GM19455 (cell line): ENCODE measurements around the gene ARRDC5.
A peak's percentile ranks its signal among the peaks of the same experiment; 100 is the strongest.
"Not testable (repeated sequence)": the region's sequence is repeated elsewhere in the genome, so short reads cannot be mapped to it uniquely, and the experiment has no call there.

Source experiments
- ATAC-seq: cut with Tn5 transposase; IDR thresholded peaks from one replicate; pipeline ENCODE4 v1.9.1; 2021; ENCODE audit not compliant: unreplicated experiment

The ARRDC5 gene

GRCh38 chr19:4871711-4872110 lies 31.0 kb downstream of the ARRDC5 start:
- no peak for ATAC-seq

GRCh38 chr19:4870025-4870700 lies 32.5 kb downstream of the ARRDC5 start:
- no peak for ATAC-seq

- ATAC-seq, result no peak
Observed at GRCh38 chr19:4868286-4868834, 34.3 kb downstream of the ARRDC5 start.

- peak; percentile 81 for ATAC-seq
Observed at GRCh38 chr19:4867534-4868285, 35.0 kb downstream of the ARRDC5 start, which contains the start of gene PLIN3. Gene PLIN3, minus strand, starts transcription at chr19:4867667. Its CDS starts 6,273 bp downstream, at chr19:4861394.

- ATAC-seq, result no peak
Observed at GRCh38 chr19:4866595-4867424, 35.9 kb downstream of the ARRDC5 start.

GRCh38 chr19:4861147-4861546 lies 41.5 kb downstream of the ARRDC5 start:
- no peak for ATAC-seq

GRCh38 chr19:4859697-4860096 lies 43.0 kb downstream of the ARRDC5 start:
- ATAC-seq, result no peak

- not testable (repeated sequence) for ATAC-seq
Observed at GRCh38 chr19:4856468-4856867, 46.2 kb downstream of the ARRDC5 start.

- ATAC-seq, result not testable (repeated sequence)
Observed at GRCh38 chr19:4853506-4853905, 49.2 kb downstream of the ARRDC5 start.

- no peak for ATAC-seq
Observed at GRCh38 chr19:4852484-4852883, 50.2 kb downstream of the ARRDC5 start.

- ATAC-seq, result no peak
Observed at GRCh38 chr19:4851551-4852290, 51.0 kb downstream of the ARRDC5 start.

- ATAC-seq, result no peak
Observed at GRCh38 chr19:4849019-4849418, 53.7 kb downstream of the ARRDC5 start.

- no peak for ATAC-seq
Observed at GRCh38 chr19:4847190-4847973, 55.3 kb downstream of the ARRDC5 start.

- ATAC-seq, result not testable (repeated sequence)
Observed at GRCh38 chr19:4845975-4846374, 56.7 kb downstream of the ARRDC5 start.

GRCh38 chr19:4844348-4845179 lies 58.1 kb downstream of the ARRDC5 start:
- no peak for ATAC-seq

- no peak for ATAC-seq
Observed at GRCh38 chr19:4843647-4843965, 59.1 kb downstream of the ARRDC5 start.
